ENCODE results near the gene NUMBL. TPM values are rescaled to one million over a fixed set of nuclear protein-coding genes. Genes with fewer than 3 reads are reported as not detected.

The NUMBL gene
- total RNA-seq, 1 donor from 2014 or later = 48.4 TPM

- DNase-seq (ENCODE audit: extremely low read depth, low read depth, low spot score) = peak; percentile 52
Measured at GRCh38 chr19:40716482-40717324, 26.3 kb upstream of the NUMBL start, which contains the start of the genes COQ8B and ITPKC. TSS of gene COQ8B (minus strand) at chr19:40716886. CDS start at chr19:40714632, 2,254 bp downstream. TSS of gene ITPKC (plus strand) at chr19:40717112. CDS start at chr19:40717136, 24 bp downstream.

GRCh38 chr19:40716031-40716481 is 25.6 kb upstream of the NUMBL start:
- peak; percentile 65 for DNase-seq (ENCODE audit: extremely low read depth, low read depth, low spot score)

DNA sequence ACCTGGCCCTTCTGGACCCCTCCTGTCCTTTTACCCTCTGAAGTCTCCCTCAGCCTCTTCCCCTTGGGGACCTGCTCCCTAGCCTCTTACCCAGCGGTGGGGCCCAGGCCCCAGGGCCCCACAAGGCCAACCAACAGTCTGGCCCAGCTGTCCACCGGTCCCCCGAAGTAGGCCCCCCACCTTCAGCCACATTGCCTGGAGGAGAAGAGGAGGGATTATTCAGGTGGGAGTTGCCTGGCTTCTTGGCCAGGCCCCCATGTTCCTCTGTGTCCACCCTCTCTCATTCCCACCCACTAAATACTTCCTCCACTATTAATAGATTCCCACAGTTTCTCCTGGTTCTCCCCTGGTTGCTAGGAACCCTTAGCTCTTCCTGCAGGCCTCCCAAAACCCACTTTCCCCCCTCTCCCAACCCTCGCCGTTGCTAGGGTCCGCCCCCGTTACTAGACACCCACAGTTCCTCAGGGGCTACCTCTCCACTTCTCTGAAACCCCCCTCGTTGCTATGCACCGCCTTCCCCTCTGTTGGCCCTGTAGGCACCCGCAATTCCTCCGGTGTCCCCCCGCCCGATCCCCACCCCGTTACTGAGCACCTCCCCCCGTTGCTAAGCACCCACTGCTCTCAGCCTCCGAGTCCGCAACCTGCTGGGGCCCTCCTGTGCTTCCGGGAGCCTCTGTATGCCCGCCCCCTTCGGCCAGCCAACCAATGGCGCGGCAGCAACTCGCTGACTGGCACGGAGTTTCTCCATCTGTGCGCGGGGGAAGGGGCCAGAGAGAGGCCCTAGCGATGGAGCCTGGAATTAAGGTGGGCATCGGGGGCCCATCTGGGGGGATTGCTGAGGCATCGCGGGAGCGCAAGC is 24.2 kb upstream of the NUMBL start:
- DNase-seq (ENCODE audit: extremely low read depth, low read depth, low spot score) = no peak

- DNase-seq (ENCODE audit: extremely low read depth, low read depth, low spot score) = no peak
Measured at GRCh38 chr19:40713939-40714338, 23.5 kb upstream of the NUMBL start.

DNA sequence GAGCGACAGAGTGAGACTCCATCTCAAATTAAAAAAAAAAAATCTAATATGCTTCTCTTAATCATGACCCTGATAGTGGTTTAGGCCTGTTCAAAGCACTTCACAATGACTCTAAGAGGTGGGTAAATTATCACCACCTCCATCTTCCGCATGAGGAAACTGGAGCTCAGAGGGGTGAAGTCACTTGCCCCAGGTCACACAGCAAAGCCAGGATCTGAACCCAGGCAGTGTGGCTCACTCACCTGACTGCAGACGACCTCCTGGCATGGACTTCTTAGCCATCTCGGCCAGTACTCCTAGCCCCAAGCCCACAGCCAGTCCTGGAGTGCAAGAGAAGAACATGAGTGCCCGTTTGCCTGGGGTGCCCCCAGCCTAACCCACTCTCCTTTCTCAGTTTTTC is 19.4 kb upstream of the NUMBL start:
- no peak for DNase-seq (ENCODE audit: extremely low read depth, low read depth, low spot score)

DNA sequence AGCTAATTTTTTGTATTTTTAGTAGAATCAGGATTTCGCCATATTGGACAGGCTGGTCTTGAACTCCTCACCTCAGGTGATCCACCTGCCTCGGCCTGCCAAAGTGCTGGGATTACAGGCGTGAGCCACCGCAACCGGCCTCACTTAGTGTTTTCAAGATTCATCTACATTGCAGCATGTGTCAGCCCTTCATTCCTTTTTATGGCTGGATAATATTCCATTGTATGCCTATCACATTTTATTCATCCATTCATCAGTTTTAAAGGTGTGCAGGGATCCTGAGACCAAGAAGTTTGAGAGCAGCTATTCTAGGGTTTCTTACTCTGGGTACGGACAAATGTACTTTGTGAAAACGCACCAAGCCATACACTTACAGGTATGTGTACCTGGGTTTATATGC is 17.2 kb upstream of the NUMBL start:
- no peak for DNase-seq (ENCODE audit: extremely low read depth, low read depth, low spot score)

GRCh38 chr19:40705950-40706619 is 15.6 kb upstream of the NUMBL start:
- DNase-seq (ENCODE audit: extremely low read depth, low read depth, low spot score) = no peak

GRCh38 chr19:40705362-40705651 is 14.9 kb upstream of the NUMBL start:
- DNase-seq (ENCODE audit: extremely low read depth, low read depth, low spot score) = no peak

- DNase-seq (ENCODE audit: extremely low read depth, low read depth, low spot score) = no peak
Measured at GRCh38 chr19:40704491-40705361, 14.3 kb upstream of the NUMBL start.

- DNase-seq (ENCODE audit: extremely low read depth, low read depth, low spot score) = no peak
Measured at GRCh38 chr19:40703029-40703755, 12.7 kb upstream of the NUMBL start.

DNA sequence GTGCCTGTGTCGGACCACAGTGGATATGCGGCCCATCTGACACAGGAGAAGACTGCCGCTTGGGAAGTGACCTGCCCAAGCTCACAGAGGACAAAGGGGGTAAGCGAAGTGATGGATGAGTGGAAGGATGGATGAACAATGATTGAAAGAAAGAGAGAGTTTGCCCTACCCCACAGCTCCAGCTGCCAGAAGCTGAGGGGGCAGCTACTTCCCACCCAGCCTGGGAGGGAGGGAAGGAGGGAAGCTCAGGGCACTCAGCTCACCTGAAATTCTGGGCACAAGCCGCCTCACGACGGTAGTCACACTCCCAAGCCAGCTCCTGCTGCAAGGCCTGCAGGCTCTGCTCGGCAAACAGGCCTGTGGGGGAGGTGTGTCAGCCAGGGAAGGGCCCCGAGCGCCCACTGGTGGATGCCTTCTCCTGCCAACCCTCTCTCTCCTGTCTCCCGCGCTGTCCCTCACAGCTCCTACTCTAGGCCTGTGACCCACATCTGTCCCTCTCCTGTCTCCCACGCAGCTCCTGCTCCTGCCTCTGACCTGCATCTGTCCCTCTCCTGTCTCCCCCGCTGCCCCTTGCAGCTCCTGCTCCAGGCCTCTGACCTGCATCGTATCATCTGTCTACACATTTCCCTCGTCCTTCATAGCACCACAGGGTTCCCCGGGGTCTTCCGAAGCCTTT is 12.0 kb upstream of the NUMBL start:
- no peak for DNase-seq (ENCODE audit: extremely low read depth, low read depth, low spot score)

DNA sequence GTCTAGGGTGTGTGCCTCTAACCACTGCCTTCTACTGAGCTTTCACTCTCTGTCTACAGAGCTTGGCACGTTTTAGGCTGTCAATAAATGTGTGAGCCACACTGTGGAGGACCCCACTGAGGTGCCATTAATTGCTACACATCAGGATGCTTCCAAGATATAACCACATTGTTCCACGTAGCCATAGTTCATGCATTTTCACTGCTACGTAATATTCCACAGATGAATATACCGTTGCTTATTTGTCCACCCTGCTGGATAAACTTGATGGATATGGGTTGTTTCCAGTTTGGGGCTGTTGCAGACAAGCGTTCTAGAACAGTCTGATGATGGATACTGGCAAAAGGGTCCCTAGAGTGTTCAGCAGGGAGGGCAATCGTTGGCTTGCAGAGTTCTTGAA is 11.3 kb upstream of the NUMBL start:
- DNase-seq (ENCODE audit: extremely low read depth, low read depth, low spot score) = no peak

- DNase-seq (ENCODE audit: extremely low read depth, low read depth, low spot score) = no peak
Measured at GRCh38 chr19:40700083-40700482, 9.6 kb upstream of the NUMBL start.

DNA sequence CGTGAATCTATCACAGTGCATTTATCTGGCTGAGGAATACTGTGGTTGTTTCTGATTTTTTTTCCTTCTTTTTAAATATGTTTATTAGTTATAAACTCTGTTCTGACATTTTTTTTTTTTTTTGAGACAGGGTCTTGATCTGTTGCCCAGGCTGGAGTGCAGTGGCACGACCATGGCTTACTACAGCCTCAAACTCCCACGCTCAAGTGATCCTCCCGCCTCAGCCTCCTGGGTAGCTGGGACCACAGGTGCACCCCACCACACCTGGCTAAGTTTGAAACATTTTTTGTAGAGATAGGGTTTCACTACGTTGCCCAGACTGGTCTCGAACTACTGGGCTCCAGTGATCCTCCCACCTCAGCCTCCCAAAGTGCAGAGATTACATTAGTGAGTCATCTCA is 6.6 kb upstream of the NUMBL start:
- DNase-seq (ENCODE audit: extremely low read depth, low read depth, low spot score) = no peak

GRCh38 chr19:40695881-40696280 is 5.4 kb upstream of the NUMBL start:
- DNase-seq (ENCODE audit: extremely low read depth, low read depth, low spot score) = no peak

GRCh38 chr19:40693896-40694295 is 3.4 kb upstream of the NUMBL start:
- no peak for DNase-seq (ENCODE audit: extremely low read depth, low read depth, low spot score)

DNA sequence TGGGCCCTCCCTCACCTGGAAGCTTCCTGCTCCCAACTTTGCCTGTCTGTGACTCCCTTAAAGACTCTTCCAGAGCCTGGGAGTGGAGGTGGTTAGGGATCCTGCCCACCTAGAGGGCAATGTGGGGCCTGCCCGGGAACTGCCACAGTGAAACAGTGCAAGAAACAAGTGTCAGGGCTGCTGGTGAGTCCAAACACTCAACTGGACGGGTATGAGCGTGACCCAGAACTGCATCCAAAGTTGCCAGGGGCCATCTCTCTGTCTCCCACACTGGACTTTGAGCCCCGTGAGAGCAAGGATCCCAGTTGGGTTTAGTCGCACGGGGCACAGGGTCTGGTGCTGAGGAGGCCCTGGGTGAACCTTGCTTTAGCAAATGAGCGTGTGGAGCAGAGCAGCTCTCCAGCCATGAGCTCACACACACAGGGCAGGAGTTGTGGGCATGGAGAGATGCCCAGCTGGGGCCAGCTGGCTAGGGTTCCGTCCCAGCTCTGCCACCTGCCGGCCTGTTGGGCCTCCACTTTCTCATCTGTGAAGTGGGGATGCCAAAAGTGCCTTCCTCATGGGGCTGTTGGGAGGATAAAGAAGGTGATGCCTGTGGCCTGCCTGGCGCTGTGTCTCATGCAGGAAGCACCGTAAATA is 2.8 kb upstream of the NUMBL start:
- no peak for DNase-seq (ENCODE audit: extremely low read depth, low read depth, low spot score)

DNA sequence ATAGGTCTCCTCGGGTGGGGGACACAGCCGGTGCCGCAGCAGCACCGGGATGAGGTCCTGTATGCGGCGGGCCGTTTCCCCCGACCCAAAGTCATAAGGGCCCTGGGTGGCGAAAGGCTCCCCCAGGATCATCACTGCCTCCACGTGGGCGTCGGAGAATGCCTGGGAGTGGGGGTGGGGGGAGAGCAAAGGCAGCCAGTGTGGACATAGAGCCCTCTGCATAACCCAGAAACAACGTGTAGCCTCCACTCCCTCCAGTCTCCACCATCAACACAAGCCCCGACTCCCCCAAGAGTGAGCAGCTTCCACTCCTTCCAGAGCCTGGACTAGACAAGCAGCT is 1.7 kb upstream of the NUMBL start:
- no peak for DNase-seq (ENCODE audit: extremely low read depth, low read depth, low spot score)

All from glomerular endothelial cell (primary cell).